D721Med (cell line): ENCODE data around the gene ALDH4A1.

Experiments used
- DNase-seq: peaks from one replicate; pipeline ENCODE4 v3.0.0; 2011; ENCODE audit warnings: low spot score; ENCODE audit not compliant: insufficient read length
- FAIRE-seq: peaks from 2 replicates; lab custom pipeline; 2011; peaks lifted over from hg19 to GRCh38; lab: Jason Lieb, UNC
- CTCF ChIP-seq: IDR thresholded peaks from 2 replicates; pipeline ENCODE4 v1.5.1; 2012; ENCODE audit warnings: mild to moderate bottlenecking, control low read depth; ENCODE audit not compliant: insufficient read depth; ENCODE audit errors: missing control alignments

The ALDH4A1 gene

DNA sequence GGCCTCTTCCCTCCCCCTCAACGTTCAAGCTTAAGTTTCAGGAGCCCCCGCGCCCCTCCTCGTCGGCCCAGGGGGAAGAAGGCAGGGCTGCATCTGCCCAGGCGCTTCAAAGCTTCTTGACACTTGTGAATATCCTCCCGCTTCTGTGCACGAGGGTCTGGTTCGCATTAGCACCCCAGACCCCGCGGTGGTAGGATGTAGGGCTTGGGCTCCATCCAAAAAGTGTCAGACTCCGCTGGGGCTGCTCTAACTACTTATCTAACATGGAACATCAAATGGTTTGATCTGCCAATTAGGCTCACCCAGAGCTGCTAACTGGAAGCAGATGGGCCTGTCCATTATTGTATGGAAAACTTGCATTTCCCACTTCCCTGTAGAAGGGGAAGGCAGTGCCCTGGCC is 71.8 kb downstream of the ALDH4A1 start:
- TF ChIP-seq CTCF = no peak
- FAIRE-seq (no peak), DNase-seq (no peak)

GRCh38 chr1:18829671-18830070 is 72.7 kb downstream of the ALDH4A1 start:
- no peak for TF ChIP-seq CTCF
- FAIRE-seq = no peak
- no peak for DNase-seq

DNA sequence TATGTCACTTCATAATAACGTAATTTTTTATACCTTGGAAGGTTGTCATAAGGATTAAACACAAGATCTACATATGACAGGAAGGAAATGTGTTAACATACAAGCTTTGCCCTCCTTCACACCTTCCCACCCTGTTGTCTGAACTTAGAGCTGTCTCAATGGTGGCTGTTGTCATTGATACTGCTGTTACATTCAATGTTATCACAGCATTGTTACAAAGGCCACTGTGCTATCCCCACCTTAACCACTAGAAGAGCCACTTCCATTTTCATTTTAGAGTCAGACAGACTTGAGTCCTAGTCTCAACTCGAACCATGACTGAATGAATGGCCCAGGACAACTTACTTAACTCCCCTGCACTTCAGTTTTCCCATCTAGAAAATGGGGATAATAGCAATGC is 74.1 kb downstream of the ALDH4A1 start:
- FAIRE-seq (no peak), DNase-seq (no peak)
- TF ChIP-seq CTCF = no peak

GRCh38 chr1:18823438-18823837 is 78.9 kb downstream of the ALDH4A1 start:
- no peak for FAIRE-seq

More at GRCh38 chr1:18823438-18823837, 78.9 kb downstream of the ALDH4A1 start:
- DNase-seq = no peak
- TF ChIP-seq CTCF = no peak
